Activated T-cell treated with anti-CD3 and anti-CD28 coated beads, Interleukin-2, amount 50 U/mL, for 48 hours (primary cell): ENCODE measurements around the gene WDR46.
"Not testable (repeated sequence)": the region's sequence is repeated elsewhere in the genome, so short reads cannot be mapped to it uniquely, and the experiment has no call there.

ENCODE experiments used
- DNase-seq, 2 experiments: peaks; one replicate each; pipeline ENCODE4 v3.0.0-alpha.2; 2020

WDR46 gene

DNA sequence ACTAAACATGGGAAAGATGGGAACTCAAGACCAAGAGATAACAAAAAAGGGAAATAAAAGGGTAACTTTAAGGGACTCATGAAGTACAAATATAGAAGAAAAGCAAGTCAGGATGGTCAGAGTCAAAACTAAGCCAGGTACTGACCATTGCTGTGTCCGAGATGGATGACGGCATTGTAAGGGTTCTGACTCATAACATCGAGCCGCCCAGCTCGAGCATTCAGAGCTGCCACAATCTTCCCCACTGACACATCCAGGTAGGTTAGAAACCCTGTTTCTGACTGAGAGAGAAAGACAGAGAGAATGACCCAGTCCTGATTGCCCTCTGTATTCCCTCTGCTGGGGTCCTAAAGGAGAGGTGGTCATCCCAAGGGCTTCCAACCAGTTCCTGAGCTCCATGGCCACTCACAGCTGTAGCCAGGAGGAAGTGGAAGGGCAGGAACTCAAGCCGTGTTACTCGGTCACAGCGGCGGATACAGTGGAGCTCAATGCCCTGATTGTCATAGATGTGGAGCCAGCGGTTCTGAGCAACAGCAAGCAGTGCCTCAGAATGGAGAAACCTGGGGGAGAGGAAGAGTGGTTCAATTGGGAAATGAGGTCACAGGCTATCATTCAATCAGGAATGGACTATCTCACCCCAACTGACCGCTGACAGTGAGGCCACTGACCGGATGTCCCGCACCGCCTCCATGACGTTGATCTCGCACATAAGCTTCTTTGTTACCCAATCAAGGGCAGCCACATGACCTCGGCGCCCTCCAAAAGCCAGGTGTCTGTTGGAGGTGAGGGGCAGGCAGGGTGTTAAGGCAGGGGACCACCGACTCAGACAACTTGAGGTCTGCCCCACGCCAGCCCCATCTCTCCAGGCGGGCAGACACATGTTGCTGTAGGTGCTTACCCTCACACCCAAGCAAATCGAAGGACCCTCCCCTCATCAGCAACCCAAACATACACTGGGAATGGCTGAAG is 1.8 kb downstream of the WDR46 start:
- DNase-seq: no peak

DNA sequence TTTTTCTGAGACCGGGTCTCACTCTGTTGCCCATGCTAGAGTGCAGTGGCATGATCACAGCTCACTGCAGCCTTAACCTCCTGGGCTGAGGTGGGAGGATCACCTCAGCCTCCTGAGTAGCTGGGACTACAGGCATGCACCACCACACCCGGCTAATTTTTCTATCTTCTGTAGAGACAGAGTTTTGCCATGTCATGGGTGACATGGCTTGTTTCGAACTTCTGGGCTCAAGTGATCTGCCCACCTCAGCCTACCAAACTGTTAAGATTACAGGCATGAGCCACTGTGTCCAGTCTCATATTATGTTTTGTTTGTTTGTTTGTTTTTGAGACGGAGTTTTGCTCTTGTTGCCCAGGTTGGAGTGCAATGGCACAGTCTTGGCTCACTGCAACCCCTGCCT is 3.8 kb downstream of the WDR46 start:
- not testable (repeated sequence) for DNase-seq

DNA sequence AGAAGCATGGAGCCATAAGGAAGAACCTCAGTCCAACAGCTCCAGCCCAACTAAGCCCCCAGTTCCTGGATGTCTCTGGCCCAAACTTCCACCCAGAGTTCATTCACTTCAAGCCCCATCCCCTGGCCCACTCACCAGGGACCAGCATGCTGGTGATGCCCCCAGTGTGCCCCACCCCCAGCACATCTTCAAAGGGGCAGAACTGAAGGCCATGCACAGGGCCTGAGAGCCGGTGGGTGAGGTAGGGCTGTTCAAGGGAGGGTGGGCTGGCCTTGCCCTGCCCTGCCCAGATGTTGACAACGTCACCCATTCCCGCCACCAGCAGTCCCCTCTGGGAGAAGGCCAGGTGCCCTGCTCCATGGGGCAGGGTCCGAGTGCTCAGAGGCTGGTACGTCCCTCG is 8.5 kb downstream of the WDR46 start:
- no peak for DNase-seq

DNA sequence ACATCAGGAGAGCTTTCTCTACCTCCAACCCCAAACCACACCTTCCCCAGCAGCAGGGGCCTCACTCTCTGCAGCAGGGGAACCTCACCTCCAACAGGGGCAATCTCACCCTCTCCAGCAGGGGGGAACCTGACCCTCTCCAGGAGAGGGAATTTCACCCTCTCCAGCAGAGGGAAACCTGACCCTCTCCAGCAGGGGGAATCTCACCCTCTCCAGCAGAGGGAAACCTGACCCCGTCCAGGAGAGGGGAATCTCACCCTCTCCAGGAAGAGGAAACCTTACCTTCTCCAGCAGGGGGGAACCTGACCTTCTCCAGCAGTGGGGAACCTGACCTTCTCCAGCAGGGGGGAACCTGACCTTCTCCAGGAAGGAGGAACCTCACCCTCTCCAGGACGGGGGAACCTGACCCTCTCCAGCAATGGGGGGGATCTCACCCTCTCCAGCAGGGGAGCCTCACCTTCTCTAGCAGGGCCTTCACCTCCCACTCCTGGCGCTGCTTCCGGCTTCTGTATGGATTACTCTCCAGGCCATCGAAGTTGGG is 9.0 kb downstream of the WDR46 start:
- no peak for DNase-seq

DNA sequence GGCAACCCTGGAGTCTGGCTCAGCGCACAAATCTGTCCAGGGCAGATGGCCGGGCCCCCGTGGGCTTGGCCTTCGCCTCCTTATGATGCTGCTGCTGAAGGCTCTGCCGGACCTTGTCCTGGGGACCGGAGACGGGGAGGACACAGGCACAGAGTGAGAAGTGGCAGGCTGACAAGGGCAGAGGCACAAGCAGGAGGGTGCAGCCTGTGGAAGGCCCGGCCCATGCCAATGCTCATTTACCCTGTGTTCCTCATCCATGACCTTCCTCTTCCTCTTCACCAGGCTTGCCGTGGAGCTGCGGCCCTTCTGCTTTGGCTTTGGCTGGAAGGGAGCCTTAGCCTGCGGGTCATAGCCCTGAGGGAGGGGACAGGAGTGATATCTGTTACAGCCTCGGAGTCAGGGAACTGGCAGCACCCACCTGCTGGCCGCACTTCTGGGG is 9.8 kb downstream of the WDR46 start:
- DNase-seq: no peak

DNA sequence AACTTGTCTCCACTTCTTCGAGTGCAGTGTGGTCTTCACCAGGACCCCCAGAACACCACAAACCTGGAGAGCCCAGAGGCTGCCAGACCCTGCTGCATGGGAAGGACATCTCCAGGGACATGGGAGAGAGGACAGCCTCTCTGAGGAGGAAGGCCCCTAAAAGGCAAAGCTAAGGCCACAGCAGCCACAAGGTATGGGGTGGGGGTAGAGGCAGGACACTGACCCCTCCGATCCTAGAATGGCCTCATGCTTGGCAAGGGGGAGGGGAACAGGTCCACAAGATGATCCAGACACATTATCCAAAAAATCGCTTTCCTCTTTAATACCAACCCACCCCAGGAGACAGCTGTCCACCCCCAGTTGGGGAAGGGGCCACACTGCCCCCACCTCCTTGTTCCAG is 10.2 kb downstream of the WDR46 start:
- no peak for DNase-seq

DNA sequence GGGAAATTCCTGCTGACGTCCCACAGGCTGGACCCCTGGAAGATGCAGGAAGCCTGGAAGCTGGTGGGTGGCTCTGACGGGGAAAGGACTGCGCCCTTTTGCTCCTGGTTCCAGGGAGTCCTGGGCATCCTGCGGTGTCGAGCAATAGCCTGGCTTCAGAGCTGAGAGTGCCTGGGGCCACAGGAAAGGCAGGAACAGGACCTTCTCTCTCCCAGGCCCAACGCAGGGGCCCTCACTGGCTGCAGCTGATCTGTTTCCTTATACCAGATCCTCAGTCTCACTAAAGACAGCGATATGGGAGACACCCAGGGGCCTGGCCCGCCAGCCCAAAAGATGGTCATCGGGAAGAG is 10.7 kb downstream of the WDR46 start:
- no peak for DNase-seq

DNA sequence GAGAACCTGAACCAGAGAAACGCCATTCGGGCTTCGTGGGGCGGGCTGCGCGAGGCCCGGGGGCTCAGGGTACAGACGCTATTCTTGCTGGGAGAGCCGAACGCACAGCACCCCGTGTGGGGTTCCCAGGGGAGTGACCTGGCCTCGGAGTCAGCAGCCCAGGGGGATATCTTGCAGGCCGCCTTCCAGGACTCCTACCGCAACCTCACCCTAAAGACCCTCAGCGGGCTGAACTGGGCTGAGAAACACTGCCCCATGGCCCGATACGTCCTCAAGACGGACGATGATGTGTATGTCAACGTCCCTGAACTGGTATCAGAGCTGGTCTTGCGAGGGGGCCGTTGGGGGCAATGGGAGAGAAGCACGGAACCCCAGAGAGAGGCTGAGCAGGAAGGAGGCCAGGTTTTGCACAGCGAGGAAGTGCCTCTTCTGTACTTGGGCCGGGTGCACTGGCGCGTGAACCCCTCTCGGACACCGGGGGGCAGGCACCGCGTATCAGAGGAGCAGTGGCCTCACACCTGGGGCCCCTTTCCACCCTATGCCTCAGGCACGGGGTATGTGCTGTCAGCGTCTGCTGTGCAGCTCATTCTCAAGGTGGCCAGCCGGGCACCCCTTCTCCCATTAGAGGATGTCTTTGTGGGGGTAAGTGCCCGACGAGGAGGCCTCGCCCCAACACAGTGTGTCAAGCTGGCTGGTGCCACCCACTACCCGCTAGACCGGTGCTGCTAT is 11.2 kb downstream of the WDR46 start:
- peak; percentile 60 for DNase-seq

DNA sequence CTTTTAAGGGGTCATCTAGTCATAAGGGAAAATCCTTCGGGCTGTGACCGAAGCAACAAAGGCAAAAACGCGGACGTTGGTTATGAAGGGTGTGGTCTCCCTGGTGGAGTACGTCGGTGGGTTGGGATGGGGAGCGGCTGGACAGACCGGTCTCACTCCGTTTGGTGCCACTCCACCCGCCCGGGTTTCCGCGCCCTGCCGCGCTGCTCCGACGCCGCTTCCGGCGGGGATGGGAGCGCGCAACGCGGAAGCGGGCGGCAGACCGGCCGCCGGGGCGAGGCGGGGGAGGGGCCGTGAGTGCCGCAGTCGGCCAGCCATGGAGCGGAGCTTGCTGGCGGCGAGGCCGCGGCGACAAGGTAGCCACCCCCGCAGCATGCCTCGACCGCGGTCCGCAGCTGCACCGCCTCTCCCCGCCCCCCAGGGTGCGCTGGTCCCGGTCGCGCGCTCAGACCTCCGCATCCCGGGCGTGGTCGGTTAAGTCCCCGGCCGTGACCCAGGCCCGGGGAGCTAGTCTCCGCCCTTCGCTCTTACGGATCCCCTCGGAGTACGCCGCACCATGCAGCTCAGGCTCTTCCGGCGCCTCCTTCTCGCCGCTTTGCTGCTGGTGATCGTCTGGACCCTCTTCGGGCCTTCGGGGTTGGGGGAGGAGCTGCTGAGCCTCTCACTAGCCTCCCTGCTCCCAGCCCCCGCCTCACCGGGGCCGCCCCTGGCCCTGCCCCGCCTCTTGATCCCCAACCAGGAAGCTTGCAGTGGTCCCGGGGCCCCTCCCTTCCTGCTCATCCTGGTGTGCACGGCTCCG is 12.0 kb downstream of the WDR46 start, which contains the start of gene B3GALT4:
B3GALT4 (plus strand) TSS at position 260 of the 799 bp plus-strand sequence; CDS start at position 557, 297 bp downstream.
- peak; percentile 85 to 92 for DNase-seq

DNA sequence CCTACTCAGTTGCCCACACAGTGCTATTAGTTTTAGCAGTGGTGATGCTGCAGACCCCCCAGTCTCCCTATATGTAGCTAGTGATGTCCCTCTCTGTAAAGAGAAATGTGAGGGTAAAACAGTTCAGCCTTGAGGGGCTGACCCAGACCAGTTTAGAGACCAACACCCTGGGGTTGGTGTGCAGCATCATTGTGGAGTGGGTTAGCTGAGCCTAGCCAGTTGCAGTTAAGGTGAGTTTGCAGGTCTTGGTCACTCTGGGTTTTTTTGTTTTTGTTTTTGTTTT is 12.5 kb downstream of the WDR46 start:
- DNase-seq: no peak

DNA sequence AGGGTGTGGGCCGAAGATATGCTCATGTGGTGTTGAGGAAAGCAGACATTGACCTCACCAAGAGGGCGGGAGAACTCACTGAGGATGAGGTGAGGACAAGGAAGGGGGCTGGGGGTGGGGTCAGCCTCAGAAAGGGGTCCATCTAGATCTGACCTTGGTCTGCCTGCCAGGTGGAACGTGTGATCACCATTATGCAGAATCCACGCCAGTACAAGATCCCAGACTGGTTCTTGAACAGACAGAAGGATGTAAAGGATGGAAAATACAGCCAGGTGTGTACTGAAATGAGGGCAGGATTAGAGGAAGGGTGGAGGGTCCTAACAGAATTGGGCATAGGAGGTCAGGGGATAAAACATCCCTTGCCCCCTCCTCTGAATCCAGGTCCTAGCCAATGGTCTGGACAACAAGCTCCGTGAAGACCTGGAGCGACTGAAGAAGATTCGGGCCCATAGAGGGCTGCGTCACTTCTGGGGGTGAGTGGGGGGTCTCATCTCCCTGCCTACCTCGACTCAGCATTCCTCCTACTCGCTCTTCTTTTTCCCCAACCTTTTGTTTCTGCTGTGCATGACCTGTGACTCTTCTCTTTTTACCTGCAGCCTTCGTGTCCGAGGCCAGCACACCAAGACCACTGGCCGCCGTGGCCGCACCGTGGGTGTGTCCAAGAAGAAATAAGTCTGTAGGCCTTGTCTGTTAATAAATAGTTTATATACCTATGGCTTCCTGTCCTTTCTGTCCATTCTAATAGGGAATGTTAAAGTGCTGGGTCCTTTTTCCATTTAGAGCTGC is 13.1 kb downstream of the WDR46 start:
- DNase-seq: peak in 1 of 2 experiments; percentile 50

DNA sequence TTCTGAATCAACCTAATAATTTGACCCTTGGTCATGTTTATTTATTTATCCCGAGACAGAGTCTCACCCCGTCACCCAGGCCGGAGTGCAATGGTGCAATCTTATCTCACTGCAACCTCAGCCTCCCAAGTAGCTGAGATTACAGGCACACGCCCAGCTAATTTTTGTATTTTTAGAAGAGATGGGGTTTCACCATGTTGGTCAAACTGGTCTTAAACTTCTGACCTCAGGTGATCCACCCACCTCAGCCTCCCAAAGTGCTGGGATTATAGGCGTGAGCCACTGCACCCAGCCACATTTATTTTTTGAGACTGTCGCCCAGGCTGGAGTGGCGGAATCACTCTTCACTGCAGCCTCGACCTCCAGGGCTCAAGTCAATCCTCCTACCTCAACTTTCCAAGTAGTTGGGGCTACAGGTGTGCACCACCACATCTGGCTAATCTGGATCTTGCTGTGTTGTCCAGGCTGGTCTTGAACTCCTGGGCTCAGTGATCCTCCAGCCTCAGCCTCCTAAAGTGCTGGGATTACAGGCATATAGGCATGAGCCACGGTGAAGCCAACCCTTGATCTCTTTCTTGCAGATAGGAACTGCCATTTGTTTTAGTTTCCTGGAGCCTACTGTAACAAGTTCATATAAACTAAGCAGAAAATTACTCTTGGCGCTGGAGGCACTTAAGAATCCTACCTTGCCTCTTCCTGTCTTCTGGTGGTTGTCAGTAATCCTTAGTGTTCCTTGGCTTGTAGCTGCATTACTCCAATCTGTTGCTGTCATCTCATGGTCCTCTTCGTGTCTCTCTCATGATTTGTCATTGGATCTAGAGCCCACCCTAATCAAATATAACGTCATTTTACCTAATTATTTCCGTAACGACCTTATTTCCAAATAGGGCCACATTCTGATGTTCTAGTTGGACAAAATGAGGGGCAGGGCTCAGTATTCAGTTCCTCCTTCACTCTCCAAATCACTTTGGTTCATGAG is 14.8 kb downstream of the WDR46 start:
- peak in 1 of 2 experiments; percentile 41 for DNase-seq

DNA sequence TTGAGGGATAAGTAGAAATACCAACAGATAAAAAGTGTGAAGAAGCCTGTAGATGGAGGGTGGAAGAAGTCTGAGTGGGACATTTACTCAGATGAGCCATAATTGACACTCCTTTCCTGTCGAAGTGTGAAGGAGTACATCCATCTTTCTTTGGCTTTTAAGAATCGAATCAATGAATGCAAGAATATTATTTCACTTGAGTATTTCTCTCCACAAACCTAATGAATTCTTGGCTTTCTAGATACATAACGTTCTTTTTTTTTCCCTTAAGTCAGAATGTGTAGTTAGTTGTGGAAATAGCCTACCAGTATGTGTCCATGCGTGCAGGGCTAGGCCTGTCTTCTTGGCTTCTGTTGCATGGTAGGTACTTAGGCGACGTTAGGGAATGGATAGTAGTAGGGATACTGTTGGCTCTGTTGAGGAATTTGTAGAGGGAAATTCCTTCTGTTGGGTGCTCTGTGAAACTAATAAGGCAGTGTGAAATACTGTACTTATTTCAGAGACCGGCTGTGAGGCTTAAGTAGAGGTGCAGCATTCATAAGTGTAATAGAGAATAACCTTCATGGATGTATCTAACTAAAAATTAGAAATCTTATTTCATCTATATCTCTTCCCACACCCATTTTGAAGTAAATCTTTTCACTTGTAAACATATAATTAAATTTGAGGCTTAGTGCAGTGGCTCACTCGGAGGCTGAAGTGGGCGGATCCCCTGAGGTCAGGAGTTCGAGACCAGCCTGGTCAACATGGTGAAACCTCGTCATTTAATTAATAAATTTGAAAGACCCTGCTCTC is 15.7 kb downstream of the WDR46 start:
- no peak for DNase-seq

DNA sequence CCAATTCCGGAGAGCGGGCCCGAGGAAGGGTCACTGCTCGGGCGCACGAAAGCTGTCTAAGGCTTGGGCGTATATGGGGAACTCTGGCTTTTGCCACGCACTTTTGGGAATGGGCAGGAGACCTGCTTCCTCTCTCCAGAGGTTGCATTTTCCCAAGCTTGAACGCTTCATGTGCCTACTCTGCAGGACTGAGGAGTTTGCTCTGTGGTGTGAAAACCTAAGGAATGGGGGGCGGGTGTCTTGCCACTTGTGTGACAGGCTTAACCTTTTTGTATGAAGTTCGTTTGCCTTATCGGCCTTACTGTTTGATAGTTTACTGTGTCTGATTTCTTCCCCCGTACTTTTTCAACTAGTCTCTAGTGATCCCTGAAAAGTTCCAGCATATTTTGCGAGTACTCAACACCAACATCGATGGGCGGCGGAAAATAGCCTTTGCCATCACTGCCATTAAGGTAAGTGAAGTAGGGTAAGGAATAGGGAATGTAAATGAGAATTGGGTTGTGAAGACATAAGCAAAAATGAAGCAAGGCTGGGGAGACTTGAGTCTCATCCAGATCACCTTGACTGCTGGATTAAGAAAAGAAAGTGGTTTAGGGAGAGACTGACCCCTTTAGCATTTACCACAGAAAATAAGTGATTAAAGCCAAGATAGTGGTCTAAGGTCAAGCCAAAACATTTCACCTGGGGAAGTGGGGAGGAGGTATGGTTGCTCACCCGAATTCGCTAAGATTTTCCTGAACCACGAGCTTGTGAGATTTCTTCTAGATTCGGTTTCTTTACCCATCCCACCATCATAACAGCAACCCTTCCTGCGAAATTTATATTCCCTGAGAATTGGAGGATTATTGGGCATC is 16.5 kb downstream of the WDR46 start:
- no peak for DNase-seq

DNA sequence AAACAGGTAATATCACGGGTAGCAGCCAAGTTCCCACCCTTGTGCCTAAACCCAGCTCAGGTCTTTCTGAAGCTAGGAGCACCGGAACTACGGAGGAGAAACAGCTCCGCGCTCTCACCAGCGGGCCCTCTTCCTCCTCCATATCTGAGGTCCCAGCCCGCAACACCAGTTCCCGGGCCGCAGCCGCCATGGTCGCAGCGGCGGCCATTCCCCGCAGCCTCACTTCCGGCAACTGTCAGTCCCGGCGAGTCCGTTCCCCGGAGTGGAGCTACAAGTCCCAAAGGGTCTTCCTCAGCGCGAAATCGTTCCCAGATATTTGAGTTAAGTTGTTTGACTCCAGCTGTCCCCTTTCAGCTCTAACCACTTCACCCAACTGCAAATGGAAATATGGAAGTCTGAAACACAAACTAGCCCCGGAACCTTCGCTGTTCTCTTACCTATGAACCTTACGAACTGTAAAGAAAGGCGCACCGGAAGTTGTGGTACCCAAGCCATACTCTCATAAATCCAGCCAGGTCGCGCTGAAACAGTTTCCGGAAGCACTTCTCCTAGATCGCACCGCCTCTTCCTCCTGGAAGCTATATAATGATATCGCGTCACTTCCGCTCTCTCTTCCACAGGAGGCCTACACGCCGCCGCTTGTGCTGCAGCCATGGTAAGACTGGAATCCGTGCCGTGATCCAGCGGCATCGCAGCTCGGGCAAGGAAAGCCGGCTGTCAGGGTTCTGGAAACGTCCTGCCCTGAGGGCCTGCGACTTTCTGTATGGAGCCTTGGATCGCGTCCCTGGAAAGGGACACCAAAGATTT is 17.4 kb downstream of the WDR46 start, which contains the start of the genes RPS18 and VPS52:
RPS18 (plus strand) TSS at position 608 of the 807 bp plus-strand sequence; CDS start at position 653, 45 bp downstream.
VPS52 (minus strand) TSS at position 409 of the 807 bp plus-strand sequence; CDS start at position 208, 201 bp downstream.
- DNase-seq: peak; percentile 92 to 93

DNA sequence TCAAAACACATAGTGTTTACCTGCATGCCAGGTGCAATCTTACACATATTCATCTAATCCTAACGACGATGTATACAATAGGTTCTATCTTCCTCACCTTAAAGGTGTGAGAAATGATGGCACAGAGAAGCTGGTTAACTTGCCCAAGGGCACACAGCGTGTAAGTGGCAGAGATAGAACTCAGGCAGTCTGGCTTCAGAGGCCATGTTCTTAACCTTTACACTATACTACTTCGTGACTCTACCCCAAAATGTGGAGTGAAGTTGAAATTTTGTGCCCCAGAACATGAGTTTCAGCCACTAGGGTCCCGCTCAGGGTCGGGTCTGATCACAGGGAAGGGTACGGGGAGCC is 17.9 kb downstream of the WDR46 start:
- DNase-seq: no peak

DNA sequence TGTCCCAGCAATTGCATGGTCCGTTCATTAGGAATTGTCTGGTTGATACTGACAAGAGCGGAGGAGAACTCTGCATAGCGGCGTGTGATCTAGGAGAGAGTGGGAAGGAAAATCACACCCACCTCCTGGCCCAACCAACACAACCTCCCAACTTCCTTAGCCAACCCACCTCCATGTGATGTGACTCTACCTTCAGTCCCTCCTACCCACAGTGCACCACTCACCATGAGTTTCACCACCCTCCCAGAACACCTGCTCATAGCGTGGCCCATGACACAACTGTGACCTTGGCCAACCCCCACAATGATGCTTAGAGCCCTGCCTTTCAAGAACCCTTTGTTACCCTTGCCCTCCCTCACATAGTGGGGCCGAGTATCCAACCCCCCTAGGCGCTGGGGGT is 25.0 kb downstream of the WDR46 start:
- no peak for DNase-seq

DNA sequence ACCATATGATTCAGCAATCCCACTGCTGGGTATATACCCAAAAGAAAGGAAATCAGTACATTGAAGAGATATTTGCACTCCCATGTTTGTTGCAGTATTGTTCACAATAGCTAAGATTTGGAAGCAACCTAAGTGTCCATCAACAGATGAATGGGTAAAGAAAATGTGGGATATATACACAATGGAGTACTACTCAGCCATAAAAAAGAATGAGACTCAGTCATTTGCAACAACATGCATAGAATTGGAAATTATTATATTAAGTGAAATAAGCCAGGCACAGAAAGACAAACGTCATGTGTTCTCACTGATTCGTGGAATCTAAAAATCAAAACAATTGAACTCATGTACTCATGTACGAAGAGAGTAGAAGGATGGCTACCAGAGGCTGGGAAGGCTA is 26.5 kb downstream of the WDR46 start:
- DNase-seq: not testable (repeated sequence)
